GM18519 (cell line): Measurements from ENCODE around the gene AHSG.
"Not testable (repeated sequence)": the region's sequence is repeated elsewhere in the genome, so short reads cannot be mapped to it uniquely, and the experiment has no call there.

ENCODE experiments used
- ATAC-seq: cut with Tn5 transposase; IDR thresholded peaks from one replicate; pipeline ENCODE4 v1.9.1; 2021; ENCODE audit warnings: mild to moderate bottlenecking, moderate library complexity; ENCODE audit not compliant: unreplicated experiment, low FRiP score

Gene AHSG

GRCh38 chr3:186612721-186613636, at the start of gene AHSG:
TSS of gene AHSG (plus strand) at chr3:186613060. CDS start at chr3:186613142, 82 bp downstream.
- ATAC-seq = no peak

GRCh38 chr3:186564586-186564985, 48.3 kb upstream of the AHSG start:
- ATAC-seq = no peak

- ATAC-seq = no peak
These were observed 46.1 kb upstream of the AHSG start for GRCh38 chr3:186566772-186567071.

GRCh38 chr3:186567072-186567921, 45.6 kb upstream of the AHSG start, which contains the start of gene TBCCD1:
TSS of gene TBCCD1 (minus strand) at chr3:186567339. CDS start at chr3:186564329, 3,010 bp downstream.
- peak; percentile 37 for ATAC-seq

GRCh38 chr3:186569361-186569760, 43.5 kb upstream of the AHSG start:
- not testable (repeated sequence) for ATAC-seq

GRCh38 chr3:186569779-186570095, 43.1 kb upstream of the AHSG start:
- ATAC-seq = no peak

- ATAC-seq = peak; percentile 78
These were observed 42.5 kb upstream of the AHSG start, which contains the start of gene DNAJB11 for GRCh38 chr3:186570096-186570940. TSS of gene DNAJB11 (plus strand) at chr3:186570720. CDS start at chr3:186570898, 178 bp downstream.

GRCh38 chr3:186570941-186571643, 41.8 kb upstream of the AHSG start:
- ATAC-seq = no peak

GRCh38 chr3:186571644-186572013, 41.2 kb upstream of the AHSG start:
- no peak for ATAC-seq

GRCh38 chr3:186577521-186577920, 35.3 kb upstream of the AHSG start:
- no peak for ATAC-seq

- ATAC-seq = no peak
These were observed 32.1 kb upstream of the AHSG start for GRCh38 chr3:186580785-186581184.

- ATAC-seq = no peak
These were observed 30.3 kb upstream of the AHSG start for GRCh38 chr3:186582541-186582940.

- ATAC-seq = no peak
These were observed 29.0 kb upstream of the AHSG start for GRCh38 chr3:186583831-186584230.

GRCh38 chr3:186586245-186586644, 26.6 kb upstream of the AHSG start:
- not testable (repeated sequence) for ATAC-seq

- no peak for ATAC-seq
These were observed 25.7 kb upstream of the AHSG start for GRCh38 chr3:186587183-186587582.

GRCh38 chr3:186588632-186589031, 24.2 kb upstream of the AHSG start:
- no peak for ATAC-seq

- no peak for ATAC-seq
These were observed 23.7 kb upstream of the AHSG start for GRCh38 chr3:186589121-186589520.

GRCh38 chr3:186589856-186590579, 22.8 kb upstream of the AHSG start:
- ATAC-seq = no peak

- no peak for ATAC-seq
These were observed 22.1 kb upstream of the AHSG start for GRCh38 chr3:186590580-186591295.
